ENCODE results near the gene ARHGAP9.
"Not testable (repeated sequence)": the region's sequence is repeated elsewhere in the genome, so short reads cannot be mapped to it uniquely, and the experiment has no call there.

The ARHGAP9 gene

DNA sequence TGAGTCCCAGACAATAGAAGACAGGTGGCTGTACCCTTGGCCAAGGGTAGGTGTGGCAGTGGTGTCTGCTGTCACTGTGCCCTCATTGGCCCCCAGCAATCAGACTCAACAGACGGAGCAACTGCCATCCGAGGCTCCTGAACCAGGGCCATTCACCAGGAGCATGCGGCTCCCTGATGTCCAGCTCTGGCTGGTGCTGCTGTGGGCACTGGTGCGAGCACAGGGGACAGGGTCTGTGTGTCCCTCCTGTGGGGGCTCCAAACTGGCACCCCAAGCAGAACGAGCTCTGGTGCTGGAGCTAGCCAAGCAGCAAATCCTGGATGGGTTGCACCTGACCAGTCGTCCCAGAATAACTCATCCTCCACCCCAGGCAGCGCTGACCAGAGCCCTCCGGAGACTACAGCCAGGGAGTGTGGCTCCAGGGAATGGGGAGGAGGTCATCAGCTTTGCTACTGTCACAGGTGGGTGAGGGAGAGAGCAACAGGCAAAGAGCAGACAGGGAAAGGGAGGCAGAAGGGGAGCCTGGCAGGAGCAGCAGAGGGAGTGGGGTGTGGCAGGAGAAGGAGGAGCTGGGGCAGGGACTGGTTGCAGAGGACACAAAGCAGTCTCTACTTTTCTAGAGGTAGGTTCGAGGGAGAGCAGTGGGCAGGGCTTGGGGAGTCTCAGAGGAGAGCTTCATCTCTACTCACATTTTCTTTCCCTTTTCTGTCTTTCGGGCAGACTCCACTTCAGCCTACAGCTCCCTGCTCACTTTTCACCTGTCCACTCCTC is 24.1 kb downstream of the ARHGAP9 start:
- DNase-seq = no peak

GRCh38 chr12:57454566-57455373 is 24.9 kb downstream of the ARHGAP9 start, which contains the start of gene INHBE:
TSS of gene INHBE (plus strand) at chr12:57455307. CDS start at chr12:57455537, 230 bp downstream.
- no peak for DNase-seq

DNA sequence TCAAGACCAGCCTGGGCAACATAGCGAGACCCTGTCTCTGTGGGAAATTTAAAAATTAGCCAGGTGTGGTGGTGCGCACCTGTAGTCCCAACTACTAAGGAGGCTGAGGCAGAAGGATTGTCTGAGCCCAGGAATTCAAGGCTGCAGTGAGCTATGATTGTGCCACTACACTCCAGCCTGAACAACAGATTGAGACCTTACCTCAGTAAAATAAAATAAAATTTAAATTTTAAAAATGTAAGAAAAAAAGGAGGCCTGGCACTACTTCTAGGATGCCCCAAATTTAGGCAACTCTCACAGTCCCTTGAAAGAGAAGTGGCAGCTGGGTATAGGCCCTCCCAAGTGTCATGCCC is 25.5 kb downstream of the ARHGAP9 start:
- no peak for DNase-seq

DNA sequence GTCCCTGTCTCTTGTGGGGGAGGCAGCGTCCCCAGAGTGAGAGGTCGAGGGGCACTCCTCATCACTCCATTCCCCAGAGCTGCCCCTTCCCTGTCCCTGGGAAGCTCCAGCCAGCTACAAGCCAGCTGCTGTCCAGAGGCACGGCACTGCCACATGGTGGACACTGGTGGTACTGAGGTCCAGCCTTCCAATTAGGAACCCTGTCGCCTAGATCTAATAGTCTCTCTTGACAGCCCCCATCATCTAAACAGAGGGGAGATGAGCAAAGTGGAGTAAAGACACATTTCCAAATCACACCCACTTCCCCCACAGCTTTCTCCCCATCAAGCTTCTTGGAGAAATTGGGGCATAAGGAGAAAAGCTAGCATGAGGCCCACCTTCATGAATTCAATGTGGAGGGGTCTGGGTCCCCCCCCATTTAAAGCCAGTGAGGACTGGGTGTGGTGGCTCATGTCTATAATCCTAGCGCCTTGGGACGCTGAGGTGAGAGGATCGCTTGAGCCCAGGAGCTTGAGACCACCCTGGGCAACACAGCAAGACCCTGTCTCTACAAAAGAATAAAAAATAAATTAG is 26.6 kb downstream of the ARHGAP9 start:
- DNase-seq = peak; percentile 58

DNA sequence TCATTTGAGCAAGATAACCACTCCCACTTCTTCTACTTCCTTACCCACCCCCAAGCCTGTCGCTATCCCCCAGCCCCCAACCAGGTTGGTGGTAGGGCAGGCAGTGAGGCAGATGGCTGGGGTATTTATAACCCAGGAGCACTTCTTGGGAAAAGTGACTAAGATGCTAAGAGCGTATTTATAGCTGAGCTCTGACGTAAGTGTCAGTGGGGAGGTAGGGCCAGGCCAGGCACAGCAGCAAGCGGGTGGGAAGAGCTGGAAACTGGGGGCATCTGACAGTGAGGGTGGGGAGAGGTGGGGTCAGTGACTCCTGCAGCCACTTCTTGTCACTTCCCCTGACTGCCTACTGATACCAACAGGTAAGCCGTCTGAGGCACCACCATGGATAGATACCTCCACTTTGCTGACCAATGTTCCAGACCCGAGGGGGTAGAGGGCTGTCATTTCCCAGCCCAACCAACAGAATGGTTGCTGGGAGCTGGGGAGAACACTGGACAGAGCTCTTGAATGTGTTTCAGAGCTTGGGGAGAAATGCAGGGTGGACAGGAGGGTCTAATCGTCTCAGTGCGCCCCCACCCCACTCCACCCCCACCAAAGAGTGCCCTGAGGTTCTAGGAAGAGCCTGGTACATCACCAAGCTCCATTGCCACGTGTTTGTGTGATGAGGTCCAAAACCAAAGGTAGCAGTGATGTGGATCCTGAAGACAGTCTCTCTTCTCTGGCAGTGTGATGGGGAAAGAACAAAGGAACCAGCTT is 27.3 kb downstream of the ARHGAP9 start:
- peak; percentile 31 for DNase-seq

DNA sequence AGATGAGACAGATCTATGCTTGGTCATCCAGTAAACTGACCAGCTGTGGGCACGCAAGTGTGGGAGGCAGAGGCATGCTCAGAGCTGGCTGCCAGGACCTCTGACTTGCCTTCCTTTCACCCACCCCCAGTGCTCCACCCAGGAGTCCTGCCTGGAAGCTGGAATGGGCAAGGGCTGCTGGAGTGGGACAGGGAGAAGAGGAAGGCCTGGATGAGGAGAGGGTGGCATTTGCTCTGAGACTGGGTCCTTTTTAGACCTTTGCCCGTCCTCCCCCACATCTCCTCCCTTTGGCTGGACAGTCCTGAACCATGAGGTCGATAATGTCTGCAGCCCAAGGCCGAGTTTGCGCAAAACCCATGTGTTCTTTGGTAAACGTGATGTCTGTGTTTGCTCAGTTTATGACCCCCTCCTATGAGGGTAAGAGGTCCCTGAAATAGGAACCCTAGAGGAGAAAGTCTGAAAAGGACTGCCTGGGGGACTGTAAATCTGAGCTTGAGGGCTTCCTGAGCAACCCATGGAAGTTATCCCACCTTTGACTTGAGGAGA is 28.4 kb downstream of the ARHGAP9 start:
- no peak for DNase-seq

- DNase-seq = no peak
These were observed 29.6 kb downstream of the ARHGAP9 start for GRCh38 chr12:57450057-57450456.

- no peak for DNase-seq
These were observed 30.3 kb downstream of the ARHGAP9 start for GRCh38 chr12:57449375-57449774.

- DNase-seq = no peak
These were observed 31.0 kb downstream of the ARHGAP9 start for GRCh38 chr12:57448669-57449068.

GRCh38 chr12:57446292-57446960 is 33.2 kb downstream of the ARHGAP9 start:
- DNase-seq = no peak

DNA sequence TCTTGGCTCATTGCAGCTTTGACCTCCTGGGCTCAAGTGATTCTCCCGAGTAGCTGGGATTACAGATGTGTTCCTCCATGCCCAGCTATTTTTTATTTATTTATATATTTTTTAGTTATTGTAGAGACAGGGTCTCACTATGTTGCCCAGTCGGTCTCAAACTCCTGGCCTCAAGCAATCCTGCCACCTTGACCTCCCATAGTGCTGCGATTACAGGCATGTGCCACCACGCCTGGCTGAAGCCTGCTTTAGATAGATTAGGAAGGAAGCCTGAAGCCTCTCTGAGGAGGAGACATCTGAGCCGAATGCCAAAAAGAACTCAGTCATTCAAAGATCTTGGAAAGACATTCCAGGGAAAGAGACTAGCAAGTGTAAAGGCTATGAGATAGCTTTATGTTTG is 34.9 kb downstream of the ARHGAP9 start:
- no peak for DNase-seq

- DNase-seq = not testable (repeated sequence)
These were observed 35.3 kb downstream of the ARHGAP9 start for GRCh38 chr12:57444337-57444736.

GRCh38 chr12:57441846-57442427 is 37.7 kb downstream of the ARHGAP9 start:
- no peak for DNase-seq

- DNase-seq = not testable (repeated sequence)
These were observed 38.3 kb downstream of the ARHGAP9 start for GRCh38 chr12:57441393-57441792.

DNA sequence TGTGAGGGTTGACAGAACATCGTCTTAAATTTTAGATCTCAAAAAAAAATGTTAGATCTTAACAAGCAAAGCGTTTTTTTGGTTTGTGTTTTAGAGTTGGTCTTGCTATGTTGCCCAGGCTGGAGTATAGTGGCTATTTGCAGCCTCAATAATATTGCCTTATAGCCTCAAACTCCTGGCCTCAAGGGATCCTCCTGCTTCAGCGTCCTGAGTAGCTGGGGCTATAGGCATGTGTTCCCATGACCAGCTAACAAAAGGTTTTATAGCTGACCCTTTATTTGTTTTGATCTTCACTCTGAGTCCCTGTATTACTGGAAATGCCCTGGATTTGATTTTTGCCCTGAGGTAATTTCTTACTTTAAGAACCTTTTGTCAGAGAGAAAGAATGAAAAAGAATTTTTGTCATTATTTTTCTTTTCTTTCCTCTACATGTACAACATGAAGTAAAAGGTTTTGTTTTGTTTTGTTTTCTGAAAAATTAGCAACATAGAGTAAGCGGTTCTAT is 39.9 kb downstream of the ARHGAP9 start:
- no peak for DNase-seq

DNA sequence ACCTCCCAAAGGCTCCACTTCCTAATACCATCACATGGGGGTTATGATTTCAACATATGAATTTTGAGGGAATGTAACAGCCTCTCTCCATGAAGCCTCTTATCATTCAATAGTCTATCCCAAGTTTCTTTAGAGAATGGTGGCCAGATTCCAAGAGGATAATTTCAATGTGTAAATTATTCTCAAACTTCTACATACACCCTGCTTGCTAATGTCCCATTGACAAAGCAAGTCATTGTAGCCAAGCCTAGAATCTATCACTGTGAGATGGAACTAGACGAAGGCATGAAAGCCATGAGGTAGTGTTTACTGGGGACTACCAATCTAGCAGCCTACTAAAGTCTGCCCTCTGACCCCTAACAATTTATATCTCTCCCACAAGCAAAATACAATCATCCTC is 41.3 kb downstream of the ARHGAP9 start:
- DNase-seq = no peak

DNA sequence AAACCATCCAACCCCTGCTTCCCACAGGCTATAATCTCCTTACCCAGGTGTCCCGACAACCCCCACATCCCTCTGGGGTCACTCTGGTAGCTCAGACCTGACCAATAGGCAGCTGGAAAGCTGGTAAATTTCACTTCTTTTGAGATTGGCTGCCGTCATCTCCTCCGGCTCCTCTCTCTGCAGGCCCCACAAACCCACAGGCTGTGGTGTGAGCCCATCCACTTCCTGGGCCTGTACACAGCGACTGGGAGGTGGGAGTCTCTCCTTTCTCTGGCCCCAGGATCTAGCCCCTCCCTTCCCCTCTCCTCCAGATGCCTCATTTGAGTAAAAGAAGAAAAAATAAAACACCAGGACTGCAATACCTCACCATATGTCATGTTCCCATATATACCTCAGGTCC is 44.4 kb downstream of the ARHGAP9 start:
- DNase-seq = no peak

DNA sequence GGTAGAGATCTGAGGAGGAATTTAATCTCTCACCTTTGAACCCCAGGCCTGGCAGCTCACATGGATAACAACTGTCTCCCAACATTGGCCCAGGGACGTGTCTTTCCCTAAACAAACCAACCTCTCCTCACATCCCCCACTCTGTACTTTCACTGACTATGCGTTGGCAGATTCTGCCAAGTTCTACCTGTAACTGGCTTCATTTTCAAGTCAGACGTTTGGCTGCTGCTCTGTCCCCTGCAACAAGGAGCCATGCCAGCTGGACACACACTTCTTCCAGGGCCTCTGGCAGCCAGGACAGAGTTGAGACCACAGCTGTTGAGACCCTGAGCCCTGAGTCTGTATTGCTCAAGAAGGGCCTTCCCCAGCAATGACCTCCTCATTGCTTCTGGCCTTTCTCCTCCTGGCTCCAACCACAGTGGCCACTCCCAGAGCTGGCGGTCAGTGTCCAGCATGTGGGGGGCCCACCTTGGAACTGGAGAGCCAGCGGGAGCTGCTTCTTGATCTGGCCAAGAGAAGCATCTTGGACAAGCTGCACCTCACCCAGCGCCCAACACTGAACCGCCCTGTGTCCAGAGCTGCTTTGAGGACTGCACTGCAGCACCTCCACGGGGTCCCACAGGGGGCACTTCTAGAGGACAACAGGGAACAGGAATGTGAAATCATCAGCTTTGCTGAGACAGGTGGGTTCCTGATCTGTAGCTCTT is 45.0 kb downstream of the ARHGAP9 start, which contains the start of gene INHBC:
TSS of gene INHBC (plus strand) at position 268 of the 707 bp plus-strand sequence. CDS start at position 371, 103 bp downstream.
- no peak for DNase-seq

- DNase-seq = no peak
These were observed 46.3 kb downstream of the ARHGAP9 start for GRCh38 chr12:57433370-57433769.

- no peak for DNase-seq
These were observed 47.9 kb downstream of the ARHGAP9 start for GRCh38 chr12:57431654-57432188.

Data from amniotic stem cell (primary cell).